ENCODE results near the gene OR52H1. TPM values are rescaled to one million over a fixed set of nuclear protein-coding genes. Genes with fewer than 3 reads are reported as not detected.

Gene OR52H1
- total and polyA plus RNA-seq, 10 of the 15 experiments (the other 5 are each of a cell fraction or from before 2014, with no cell fraction given): 0.06 to 0.40 (median 0.23) TPM; not detected in 4

DNA sequence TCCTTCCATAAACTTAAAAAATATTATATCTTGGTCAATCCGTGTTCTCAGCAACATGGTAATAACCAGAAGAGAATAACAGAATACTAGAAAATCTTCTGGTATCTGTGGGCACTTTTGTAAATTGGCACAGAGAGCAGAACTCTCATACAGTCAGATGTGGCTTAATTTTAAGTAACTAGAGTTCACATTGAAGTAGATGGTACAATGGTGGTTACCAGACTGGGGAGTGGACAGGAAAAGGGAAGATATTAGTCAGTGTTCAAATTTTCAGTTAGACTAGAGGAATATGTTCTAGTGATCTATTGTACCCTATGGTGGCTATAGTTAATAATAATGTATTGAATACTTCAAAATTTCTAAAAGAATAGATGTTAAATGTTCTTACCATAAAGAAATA is 6.9 kb downstream of the OR52H1 start:
- Histone ChIP-seq H3K4me3 (no peak overlapping the region), H3K27ac (ENCODE audit: control insufficient read depth, insufficient read depth) (no peak overlapping the region), H3K9ac (ENCODE audit: control insufficient read depth, insufficient read depth, low read length) (no peak overlapping the region), H3K79me2 (ENCODE audit: control insufficient read depth, insufficient read depth, low read length) (no peaks in the 10 kb centered on the region), H3K36me3 (ENCODE audit: control insufficient read depth in 2 of 2, insufficient read depth in 2 of 2, low read length in 1 of 2) (no peaks in the 10 kb centered on the region), H3K4me1 (ENCODE audit: control insufficient read depth, insufficient read depth, low read length) (no peaks in the 10 kb centered on the region), H2AFZ (ENCODE audit: control insufficient read depth, low read depth, low read length) (no peak overlapping the region), H3K9me3 (replicated peaks; ENCODE audit: control insufficient read depth, insufficient read depth, low read length) (no peaks in the 10 kb centered on the region), H3K4me2 (ENCODE audit: control insufficient read depth, insufficient read depth) (no peak overlapping the region), H4K20me1 (ENCODE audit: control insufficient read depth, insufficient read depth) (no peaks in the 10 kb centered on the region), H3K27me3 (replicated peaks in 1 of 2; ENCODE audit: control insufficient read depth in 2 of 2, insufficient read depth in 2 of 2, low read length in 1 of 2) (no peaks in the 10 kb centered on the region)
- WGBS (ENCODE audit: insufficient coverage, insufficient replicate concordance, low lambda C conversion rate, missing lambda C conversion rate): 0% methylated on average over 1 of the region's 1 CpG
- POLR2A ChIA-PET: no interaction called here
- SMC1A ChIA-PET (ENCODE audit: uncharacterized antibody, unreplicated experiment): no interaction called here
- ATAC-seq (peak; percentile 89), FAIRE-seq (no peak), DNase-seq (ENCODE audit: low read depth, low spot score) (no peak)
- BruUV-seq (replicated peaks): no TSS peak
- in situ Hi-C loops (cut with MboI): no loop called here
- RAD21 ChIA-PET (ENCODE audit: unreplicated experiment): no interaction called here
- intact Hi-C loops (cut with micrococcal nuclease; ENCODE audit: unreplicated experiment): no loop called here
- CTCF ChIA-PET: no interaction called here
- TF ChIP-seq TCF3 (IDR thresholded peaks at IDR 0.05; ENCODE audit: borderline replicate concordance, insufficient read depth, low read depth, low read length) (no peak), ESRRA (IDR thresholded peaks at IDR 0.05; ENCODE audit: low read length) (no peak), SMC3 (IDR thresholded peaks at IDR 0.05; ENCODE audit: borderline replicate concordance, low read length) (no peak), KLF5 (IDR thresholded peaks at IDR 0.05; ENCODE audit: partially characterized antibody) (no peak), ZNF207 (IDR thresholded peaks at IDR 0.05; ENCODE audit: borderline replicate concordance) (no peak), ZNF217 (IDR thresholded peaks at IDR 0.05) (no peak), CEBPB (IDR thresholded peaks at IDR 0.05; ENCODE audit: borderline replicate concordance in 1 of 2, low read depth in 2 of 2, low read length in 2 of 2) (no peak), MYB (IDR thresholded peaks at IDR 0.05; ENCODE audit: borderline replicate concordance, low read depth, low read length) (no peak)
- TF ChIP-seq, protein P1, sequence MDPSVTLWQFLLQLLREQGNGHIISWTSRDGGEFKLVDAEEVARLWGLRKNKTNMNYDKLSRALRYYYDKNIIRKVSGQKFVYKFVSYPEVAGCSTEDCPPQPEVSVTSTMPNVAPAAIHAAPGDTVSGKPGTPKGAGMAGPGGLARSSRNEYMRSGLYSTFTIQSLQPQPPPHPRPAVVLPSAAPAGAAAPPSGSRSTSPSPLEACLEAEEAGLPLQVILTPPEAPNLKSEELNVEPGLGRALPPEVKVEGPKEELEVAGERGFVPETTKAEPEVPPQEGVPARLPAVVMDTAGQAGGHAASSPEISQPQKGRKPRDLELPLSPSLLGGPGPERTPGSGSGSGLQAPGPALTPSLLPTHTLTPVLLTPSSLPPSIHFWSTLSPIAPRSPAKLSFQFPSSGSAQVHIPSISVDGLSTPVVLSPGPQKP (IDR thresholded peaks at IDR 0.05; ENCODE audit: low read depth, low read length): no peak
- TF ChIP-seq, protein P2, sequence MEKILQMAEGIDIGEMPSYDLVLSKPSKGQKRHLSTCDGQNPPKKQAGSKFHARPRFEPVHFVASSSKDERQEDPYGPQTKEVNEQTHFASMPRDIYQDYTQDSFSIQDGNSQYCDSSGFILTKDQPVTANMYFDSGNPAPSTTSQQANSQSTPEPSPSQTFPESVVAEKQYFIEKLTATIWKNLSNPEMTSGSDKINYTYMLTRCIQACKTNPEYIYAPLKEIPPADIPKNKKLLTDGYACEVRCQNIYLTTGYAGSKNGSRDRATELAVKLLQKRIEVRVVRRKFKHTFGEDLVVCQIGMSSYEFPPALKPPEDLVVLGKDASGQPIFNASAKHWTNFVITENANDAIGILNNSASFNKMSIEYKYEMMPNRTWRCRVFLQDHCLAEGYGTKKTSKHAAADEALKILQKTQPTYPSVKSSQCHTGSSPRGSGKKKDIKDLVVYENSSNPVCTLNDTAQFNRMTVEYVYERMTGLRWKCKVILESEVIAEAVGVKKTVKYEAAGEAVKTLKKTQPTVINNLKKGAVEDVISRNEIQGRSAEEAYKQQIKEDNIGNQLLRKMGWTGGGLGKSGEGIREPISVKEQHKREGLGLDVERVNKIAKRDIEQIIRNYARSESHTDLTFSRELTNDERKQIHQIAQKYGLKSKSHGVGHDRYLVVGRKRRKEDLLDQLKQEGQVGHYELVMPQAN (conservative IDR thresholded peaks at IDR 0.05): no peak
